Fibroblast of lung (primary cell): ENCODE measurements around the gene LRFN4. TPM values are rescaled to one million over a fixed set of nuclear protein-coding genes. Genes with fewer than 3 reads are reported as not detected.
A peak's percentile ranks its signal among the peaks of the same experiment; 100 is the strongest.

Source experiments
- DNase-seq, 2 donors: peaks; one replicate each; pipeline versions ENCODE4 v3.0.0 to v3.0.0-alpha.2; 2010; ENCODE audit warnings: low read depth in 2 of 2
- H2AFZ ChIP-seq: 2 replicates; pipeline ENCODE4 v1.5.1; 2012; ENCODE audit warnings: low read length, control low read depth, inconsistent platforms
- H3K27ac ChIP-seq: 2 replicates; pipeline ENCODE4 v1.5.1; 2011; ENCODE audit warnings: low read length, control low read depth; ENCODE audit not compliant: insufficient read depth
- H3K27me3 ChIP-seq: 2 replicates; pipeline ENCODE4 v1.5.1; 2011; ENCODE audit warnings: mild to moderate bottlenecking, low read length; ENCODE audit not compliant: control insufficient read depth, insufficient read depth
- H3K36me3 ChIP-seq: 2 replicates; pipeline ENCODE4 v1.5.1; 2011; ENCODE audit warnings: low read length; ENCODE audit not compliant: control insufficient read depth, insufficient read depth
- H3K4me1 ChIP-seq: 2 replicates; pipeline ENCODE4 v1.5.1; 2011; ENCODE audit warnings: low read length; ENCODE audit not compliant: control insufficient read depth, insufficient read depth; ENCODE audit errors: extremely low read depth
- H3K4me2 ChIP-seq: 2 replicates; pipeline ENCODE4 v1.5.1; 2011; ENCODE audit warnings: low read length, control low read depth; ENCODE audit not compliant: insufficient read depth; ENCODE audit errors: extremely low read depth
- H3K4me3 ChIP-seq, 4 experiments: fragments of 200-600 bp in 1 of 4; sonication (generic) in 1 of 4; replicated peaks in 1 of 4; 2 replicates each; pipeline ENCODE4 v1.5.1; 2011 to 2016; ENCODE audit warnings: low read length in 4 of 4, low read depth in 3 of 4, mild to moderate bottlenecking in 3 of 4, control low read depth in 2 of 4, inconsistent platforms in 1 of 4, mixed read lengths in 1 of 4; ENCODE audit not compliant: insufficient read depth in 1 of 4; ENCODE audit errors: control extremely low read depth in 1 of 4
- H3K79me2 ChIP-seq: 2 replicates; pipeline ENCODE4 v1.5.1; 2012; ENCODE audit warnings: mild to moderate bottlenecking, low read length, inconsistent platforms; ENCODE audit not compliant: control insufficient read depth, insufficient read depth
- H3K9ac ChIP-seq: 2 replicates; pipeline ENCODE4 v1.5.1; 2011; ENCODE audit warnings: mild to moderate bottlenecking, low read length, control low read depth; ENCODE audit not compliant: insufficient read depth
- H3K9me3 ChIP-seq: 2 replicates; pipeline ENCODE4 v1.5.1; 2012; ENCODE audit warnings: low read depth, low read length; ENCODE audit not compliant: control insufficient read depth, insufficient read depth
- H4K20me1 ChIP-seq: 2 replicates; pipeline ENCODE4 v1.5.1; 2011; ENCODE audit warnings: low read length; ENCODE audit not compliant: control insufficient read depth, insufficient read depth; ENCODE audit errors: extremely low read depth
- CTCF ChIP-seq, 2 donors: IDR thresholded peaks in 1 of 2; conservative IDR thresholded peaks in 1 of 2; 1 replicate in 1 of 2; 2 replicates in 1 of 2; pipeline ENCODE4 v1.5.1; 2011 to 2012; ENCODE audit warnings: low read length in 2 of 2, control low read depth in 1 of 2, inconsistent platforms in 1 of 2, low read depth in 1 of 2, mild to moderate bottlenecking in 1 of 2
- EZH2 ChIP-seq: IDR thresholded peaks from 2 replicates; pipeline ENCODE4 v1.5.1; 2012; ENCODE audit warnings: low read length, control low read depth, mild to moderate bottlenecking; ENCODE audit errors: missing control alignments
- polyA plus RNA-seq, 2 donors: library from polyadenylated mRNA; depleted of rRNA in 1 of 2; stranded (reverse) in 1 of 2; unstranded in 1 of 2; fragments of >200 nt; gene quantifications; 2 replicates each; pipeline ENCODE4 v1.2.1, GENCODE V29; 2011 to 2012; ENCODE audit warnings: missing spikeins in 1 of 2
- total RNA-seq: library from RNA; depleted of rRNA; stranded (reverse); fragments of >200 nt; gene quantifications from 2 replicates; pipeline ENCODE4 v1.2.1, GENCODE V29; 2014

LRFN4 gene
- total and polyA plus RNA-seq, 2 donors (not counting 1 experiment from before 2014, with no cell fraction given) = 3.8 to 14.5 TPM

- H2AFZ ChIP-seq = no peak overlapping the region
- no peaks in the 10 kb centered on the region for H3K27me3 ChIP-seq
- peak in 1 of 2 donors; percentile 10 for DNase-seq
- no peak overlapping the region for H3K27ac ChIP-seq
- H3K79me2 ChIP-seq = no peaks in the 10 kb centered on the region
- no peak overlapping the region for H3K4me3 ChIP-seq
- no peaks in the 10 kb centered on the region for H3K9me3 ChIP-seq
- no peak overlapping the region for H3K9ac ChIP-seq
- no peaks in the 10 kb centered on the region for H3K36me3 ChIP-seq
- no peaks in the 10 kb centered on the region for H4K20me1 ChIP-seq
- no peak overlapping the region for H3K4me2 ChIP-seq
- TF ChIP-seq EZH2 (no peak), CTCF (conservative IDR thresholded peaks at IDR 0.05 in 1 of 2, IDR thresholded peaks at IDR 0.05 in 1 of 2; ENCODE audit: low read depth in 1 of 2, low read length in 2 of 2) (no peak)
- H3K4me1 ChIP-seq = peaks cover 13% of the 10 kb centered on the region
These were observed 29.1 kb downstream of the LRFN4 start for GRCh38 chr11:66885950-66886440.

DNA sequence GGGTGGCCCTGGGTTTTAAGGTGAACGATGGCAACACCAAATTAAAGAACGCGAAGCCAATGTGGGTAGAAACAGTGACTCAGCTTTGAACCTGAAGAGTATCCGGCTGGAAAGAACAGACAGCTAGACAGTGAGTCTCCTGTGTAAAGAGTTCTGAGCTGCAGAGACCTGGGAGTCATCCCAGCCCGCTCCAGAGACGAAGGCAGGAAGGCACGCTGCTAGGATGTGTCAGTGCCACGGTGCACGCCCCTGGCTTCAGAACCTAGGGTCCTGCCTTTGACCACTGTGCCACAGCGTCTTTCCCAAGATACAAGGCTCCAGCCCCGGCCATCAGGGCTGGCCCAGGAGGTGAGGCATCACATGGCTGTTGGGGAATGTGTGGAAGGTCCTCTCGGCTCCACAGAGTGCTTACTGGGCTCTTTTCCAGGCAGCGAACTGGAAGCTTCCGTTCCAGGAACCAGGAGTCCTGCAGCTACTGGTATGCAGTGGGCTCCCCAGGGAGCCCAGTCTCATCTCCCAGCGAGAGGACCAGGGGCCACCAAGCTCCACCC lies 29.9 kb downstream of the LRFN4 start:
- Histone ChIP-seq H3K4me1 (peaks cover 13% of the 10 kb centered on the region), H3K27ac (no peak overlapping the region), H3K36me3 (no peaks in the 10 kb centered on the region), H3K9me3 (no peaks in the 10 kb centered on the region), H2AFZ (no peak overlapping the region), H3K9ac (no peak overlapping the region), H3K4me2 (no peak overlapping the region), H3K4me3 (no peak overlapping the region), H3K27me3 (no peaks in the 10 kb centered on the region), H4K20me1 (no peaks in the 10 kb centered on the region), H3K79me2 (no peaks in the 10 kb centered on the region)
- peak in 1 of 2 donors; percentile 86 for DNase-seq
- TF ChIP-seq CTCF (conservative IDR thresholded peaks at IDR 0.05 in 1 of 2, IDR thresholded peaks at IDR 0.05 in 1 of 2; ENCODE audit: low read depth in 1 of 2, low read length in 2 of 2) (no peak), EZH2 (no peak)

GRCh38 chr11:66887526-66887925 lies 30.7 kb downstream of the LRFN4 start:
- peak in 1 of 2 donors; percentile 25 for DNase-seq
- no peaks in the 10 kb centered on the region for H3K27me3 ChIP-seq
- H3K9ac ChIP-seq = no peak overlapping the region
- no peak overlapping the region for H3K4me3 ChIP-seq
- H3K4me1 ChIP-seq = peaks cover 16% of the 10 kb centered on the region
- H3K79me2 ChIP-seq = no peaks in the 10 kb centered on the region
- no peak overlapping the region for H3K4me2 ChIP-seq
- TF ChIP-seq EZH2 (no peak), CTCF (conservative IDR thresholded peaks at IDR 0.05 in 1 of 2, IDR thresholded peaks at IDR 0.05 in 1 of 2; ENCODE audit: low read depth in 1 of 2, low read length in 2 of 2) (no peak)
- no peaks in the 10 kb centered on the region for H3K36me3 ChIP-seq
- no peak overlapping the region for H2AFZ ChIP-seq
- no peaks in the 10 kb centered on the region for H4K20me1 ChIP-seq
- H3K27ac ChIP-seq = no peak overlapping the region
- no peaks in the 10 kb centered on the region for H3K9me3 ChIP-seq
